SK-N-SH (cell line): ENCODE results near the gene TPO. TPM values are rescaled to one million over a fixed set of nuclear protein-coding genes. Genes with fewer than 3 reads are reported as not detected.

Source experiments
- CTCF ChIA-PET: fragments of 300-600, 350-600 bp; formaldehyde crosslinking; extraction: SDS; loops from one replicate; lab custom pipeline; 2021; lab: Yijun Ruan, JAX
- POLR2A ChIA-PET: fragments of 350-600 bp; sonication (Branson Sonifier 250); formaldehyde crosslinking; extraction: SDS; loops from one replicate; lab custom pipeline; 2020; ENCODE audit warnings: antibody characterized with exemption, inconsistent platforms; lab: Yijun Ruan, JAX
- DNase-seq: peaks from one replicate; pipeline ENCODE4 v3.0.0; 2012
- H2AFZ ChIP-seq: fragments of 200-600 bp; sonication (generic); 2 replicates; pipeline ENCODE4 v1.8.1; 2016; ENCODE audit warnings: antibody characterized with exemption, mild to moderate bottlenecking, low read depth
- H3F3A ChIP-seq: fragments of 200-600 bp; sonication (generic); replicated peaks from 2 replicates; pipeline ENCODE3; 2016; ENCODE audit warnings: antibody characterized with exemption, mild to moderate bottlenecking; ENCODE audit not compliant: insufficient read depth
- H3K27ac ChIP-seq, 2 experiments: fragments of 200-500 bp in 1 of 2; fragments of 200-600 bp in 1 of 2; sonication (Bioruptor generic) in 1 of 2; sonication (generic), shearing (Covaris generic) in 1 of 2; 2 replicates each; pipeline versions ENCODE4 v1.5.1 to v1.6.1; 2014 to 2016; ENCODE audit warnings: low read depth in 2 of 2, inconsistent platforms in 1 of 2, low read length in 1 of 2, mild to moderate bottlenecking in 1 of 2, mixed read lengths in 1 of 2
- H3K27me3 ChIP-seq: fragments of 200-600 bp; sonication (generic), shearing (Covaris generic); 2 replicates; pipeline ENCODE4 v1.6.1; 2016; ENCODE audit warnings: mixed run types; ENCODE audit not compliant: insufficient read depth
- H3K36me3 ChIP-seq, 2 experiments: fragments of 200-500 bp in 1 of 2; fragments of 200-600 bp in 1 of 2; sonication (Bioruptor generic) in 1 of 2; sonication (generic) in 1 of 2; replicated peaks in 1 of 2; 2 replicates each; pipeline versions ENCODE3 to v1.5.1; 2014 to 2016; ENCODE audit warnings: low read length in 1 of 2, mild to moderate bottlenecking in 1 of 2; ENCODE audit not compliant: insufficient read depth in 2 of 2, control insufficient read depth in 1 of 2
- H3K4me1 ChIP-seq, 2 experiments: fragments of 200-500 bp in 1 of 2; fragments of 200-600 bp in 1 of 2; sonication (Bioruptor generic) in 1 of 2; sonication (generic), shearing (Covaris generic) in 1 of 2; 2 replicates each; pipeline versions ENCODE4 v1.5.1 to v1.6.1; 2014 to 2016; ENCODE audit warnings: low read depth in 1 of 2, low read length in 1 of 2, mixed run types in 1 of 2; ENCODE audit not compliant: insufficient read depth in 2 of 2, control insufficient read depth in 1 of 2
- H3K4me2 ChIP-seq: fragments of 200-600 bp; sonication (generic), shearing (Covaris generic); 2 replicates; pipeline ENCODE4 v1.6.1; 2017; ENCODE audit warnings: mixed run types
- H3K4me3 ChIP-seq, 2 experiments: fragments of 200-500 bp in 1 of 2; fragments of 200-600 bp in 1 of 2; sonication (Bioruptor generic) in 1 of 2; sonication (generic), shearing (Covaris generic) in 1 of 2; 2 replicates each; pipeline versions ENCODE4 v1.5.1 to v1.8.1; 2014 to 2016; ENCODE audit warnings: low read depth in 2 of 2, inconsistent platforms in 1 of 2, low read length in 1 of 2, mild to moderate bottlenecking in 1 of 2, mixed read lengths in 1 of 2, moderate library complexity in 1 of 2
- H3K79me2 ChIP-seq: fragments of 200-600 bp; sonication (generic); 2 replicates; pipeline ENCODE4 v1.8.1; 2017; ENCODE audit warnings: mild to moderate bottlenecking; ENCODE audit not compliant: insufficient read depth
- H3K9ac ChIP-seq: fragments of 200-600 bp; sonication (generic); 2 replicates; pipeline ENCODE4 v1.6.1; 2017; ENCODE audit warnings: mixed run types
- H3K9me2 ChIP-seq: fragments of 200-600 bp; sonication (generic); 2 replicates; pipeline ENCODE4 v1.6.1; 2017; ENCODE audit warnings: mixed run types
- H3K9me3 ChIP-seq: fragments of 200-600 bp; sonication (generic); 2 replicates; pipeline ENCODE4 v1.6.1; 2017; ENCODE audit warnings: mixed run types, mild to moderate bottlenecking, moderate library complexity
- H4K20me1 ChIP-seq: fragments of 200-600 bp; sonication (generic); 2 replicates; pipeline ENCODE4 v1.6.1; 2017; ENCODE audit warnings: mild to moderate bottlenecking, mixed run types; ENCODE audit not compliant: insufficient read depth
- ELF1 ChIP-seq: IDR thresholded peaks from 2 replicates; pipeline ENCODE4 v1.4.0; 2012
- FOSL2 ChIP-seq: IDR thresholded peaks from 2 replicates; pipeline ENCODE4 v1.4.0; 2012; ENCODE audit warnings: low read depth, mild to moderate bottlenecking, moderate library complexity, borderline replicate concordance
- FOXJ3 ChIP-seq: sonication (generic); formaldehyde crosslinking; IDR thresholded peaks from 2 replicates; pipeline ENCODE4 v1.5.1; 2020; ENCODE audit warnings: mild to moderate bottlenecking, missing genetic modification reagents
- GATA2 ChIP-seq: sonication (generic); formaldehyde crosslinking; IDR thresholded peaks from 2 replicates; pipeline ENCODE4 v1.5.0; 2020; ENCODE audit warnings: mild to moderate bottlenecking, missing genetic modification reagents
- JUND ChIP-seq: IDR thresholded peaks from 2 replicates; pipeline ENCODE4 v1.4.0; 2012
- NFIC ChIP-seq: IDR thresholded peaks from 2 replicates; pipeline ENCODE4 v1.4.0; 2012; ENCODE audit warnings: borderline replicate concordance
- POLR2AphosphoS5 ChIP-seq: IDR thresholded peaks from 2 replicates; pipeline ENCODE4 v1.6.1; 2012; ENCODE audit warnings: low read depth, low read length
- RAD21 ChIP-seq: IDR thresholded peaks from 2 replicates; pipeline ENCODE4 v1.6.1; 2012; ENCODE audit warnings: mild to moderate bottlenecking, low read length
- REST ChIP-seq: IDR thresholded peaks from 2 replicates; pipeline ENCODE4 v1.6.1; 2012; ENCODE audit warnings: mild to moderate bottlenecking, low read depth, low read length, moderate library complexity
- TAF1 ChIP-seq: IDR thresholded peaks from 2 replicates; pipeline ENCODE4 v1.6.1; 2012; ENCODE audit warnings: low read depth, mild to moderate bottlenecking, low read length, moderate library complexity, borderline replicate concordance
- TCF12 ChIP-seq: IDR thresholded peaks from 2 replicates; pipeline ENCODE4 v1.4.0; 2012
- TEAD4 ChIP-seq: IDR thresholded peaks from 2 replicates; pipeline ENCODE4 v1.4.0; 2012; ENCODE audit warnings: mild to moderate bottlenecking, borderline replicate concordance; ENCODE audit not compliant: insufficient read depth
- USF2 ChIP-seq: fragments of 150-350 bp; IDR thresholded peaks from 2 replicates; pipeline ENCODE4 v1.6.1; 2017; ENCODE audit warnings: antibody characterized with exemption, low read length, low read depth, borderline replicate concordance
- WGBS: methylation state at CpG from one replicate; pipeline ENCODE4 v1.1.6; 2017; ENCODE audit warnings: low lambda C conversion rate; 5-methylcytosine and 5-hydroxymethylcytosine counted together
- polyA plus RNA-seq, 3 experiments: library from polyadenylated mRNA; depleted of rRNA; stranded (reverse); fragments of >200 nt; gene quantifications; 2 replicates each; pipeline ENCODE4 v1.2.3, GENCODE V29; 2012

The TPO gene
- polyA plus RNA-seq, 1 of the 3 experiments (the other 2 are of a cell fraction) = not detected

- H3K9ac ChIP-seq = no peak overlapping the region
- H2AFZ ChIP-seq = no peak overlapping the region
- ChIA-PET POLR2A (no interaction called here), CTCF (interaction anchor here (1.2 to 4.4 kb wide), 4 partner anchors 18 to 200 kb away, joined by 3 to 39 read pairs (median 4); no protein-coding TSS in a partner anchor)
- H3K4me1 ChIP-seq = no peaks in the 10 kb centered on the region
- TF ChIP-seq GATA2 (CRISPR knock-in tag) (no peak), TCF12 (no peak), JUND (no peak), POLR2AphosphoS5 (no peak), TEAD4 (no peak)
- H3K4me2 ChIP-seq = no peak overlapping the region
- DNase-seq = no peak
- H3K4me3 ChIP-seq = no peak overlapping the region
- peaks cover 8% of the 10 kb centered on the region; the same call in 1 of the 2 replicates for H3K27me3 ChIP-seq
- no peaks in the 10 kb centered on the region for H3F3A ChIP-seq
- no peaks in the 10 kb centered on the region for H3K9me2 ChIP-seq
- no peaks in the 10 kb centered on the region for H4K20me1 ChIP-seq
- 39% methylated on average over 10 of the region's 10 CpGs for WGBS
- H3K79me2 ChIP-seq = no peaks in the 10 kb centered on the region
- no peaks in the 10 kb centered on the region for H3K9me3 ChIP-seq
- H3K27ac ChIP-seq = no peak overlapping the region
- no peaks in the 10 kb centered on the region for H3K36me3 ChIP-seq
Measured at GRCh38 chr2:1569879-1570450, 156.7 kb downstream of the TPO start.

- no peak overlapping the region for H3K4me2 ChIP-seq
- H3K79me2 ChIP-seq = no peaks in the 10 kb centered on the region
- no peaks in the 10 kb centered on the region for H3F3A ChIP-seq
- H3K9me3 ChIP-seq = no peaks in the 10 kb centered on the region
- no peak for TF ChIP-seq USF2
- TF ChIP-seq FOSL2 = no peak
- no peak for TF ChIP-seq ELF1
- TF ChIP-seq TAF1 = no peak
- no peak for TF ChIP-seq FOXJ3 (CRISPR knock-in tag)
- no peak for TF ChIP-seq REST
- no peak for TF ChIP-seq RAD21
- no peak for TF ChIP-seq NFIC
- no peaks in the 10 kb centered on the region for H4K20me1 ChIP-seq
- H3K27ac ChIP-seq = no peak overlapping the region
- no peak overlapping the region for H3K9ac ChIP-seq
- POLR2A ChIA-PET = no interaction called here
- WGBS = 43% methylated on average over 17 of the region's 17 CpGs
- no peaks in the 10 kb centered on the region for H3K9me2 ChIP-seq
- no peak overlapping the region for H3K4me3 ChIP-seq
- peaks cover 11% of the 10 kb centered on the region; the same call in 1 of the 2 replicates for H3K27me3 ChIP-seq
- H3K4me1 ChIP-seq = no peaks in the 10 kb centered on the region
- no peak for DNase-seq
- CTCF ChIA-PET = interaction anchor here (1.1 to 4.4 kb wide), 4 partner anchors 19 to 25 kb away, joined by 3 to 39 read pairs (median 6); no protein-coding TSS in a partner anchor
- H2AFZ ChIP-seq = no peak overlapping the region
- no peaks in the 10 kb centered on the region for H3K36me3 ChIP-seq
Measured at GRCh38 chr2:1571477-1572417, 158.5 kb downstream of the TPO start.
